ENCODE measurements around the gene SDHC. TPM values are rescaled to one million over a fixed set of nuclear protein-coding genes. Genes with fewer than 3 reads are reported as not detected.

Gene SDHC, protein sequence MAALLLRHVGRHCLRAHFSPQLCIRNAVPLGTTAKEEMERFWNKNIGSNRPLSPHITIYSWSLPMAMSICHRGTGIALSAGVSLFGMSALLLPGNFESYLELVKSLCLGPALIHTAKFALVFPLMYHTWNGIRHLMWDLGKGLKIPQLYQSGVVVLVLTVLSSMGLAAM
- total RNA-seq (2014; rRNA removed; shearing (Covaris generic)) (84.4 and 126 TPM in 2 replicates), polyA plus RNA-seq (2016; fragmentation: Nextera tagmentation; extraction: Ambion mirVana) (107 and 141 TPM in 2 replicates)
- long read RNA-seq, full-length matches to known transcripts, result 13 of 16 reads
- long read RNA-seq, partial matches to known transcripts, result 2 of 16 reads
- long read RNA-seq, other reads (novel, unspliced or antisense), result 1 of 16 reads

DNA sequence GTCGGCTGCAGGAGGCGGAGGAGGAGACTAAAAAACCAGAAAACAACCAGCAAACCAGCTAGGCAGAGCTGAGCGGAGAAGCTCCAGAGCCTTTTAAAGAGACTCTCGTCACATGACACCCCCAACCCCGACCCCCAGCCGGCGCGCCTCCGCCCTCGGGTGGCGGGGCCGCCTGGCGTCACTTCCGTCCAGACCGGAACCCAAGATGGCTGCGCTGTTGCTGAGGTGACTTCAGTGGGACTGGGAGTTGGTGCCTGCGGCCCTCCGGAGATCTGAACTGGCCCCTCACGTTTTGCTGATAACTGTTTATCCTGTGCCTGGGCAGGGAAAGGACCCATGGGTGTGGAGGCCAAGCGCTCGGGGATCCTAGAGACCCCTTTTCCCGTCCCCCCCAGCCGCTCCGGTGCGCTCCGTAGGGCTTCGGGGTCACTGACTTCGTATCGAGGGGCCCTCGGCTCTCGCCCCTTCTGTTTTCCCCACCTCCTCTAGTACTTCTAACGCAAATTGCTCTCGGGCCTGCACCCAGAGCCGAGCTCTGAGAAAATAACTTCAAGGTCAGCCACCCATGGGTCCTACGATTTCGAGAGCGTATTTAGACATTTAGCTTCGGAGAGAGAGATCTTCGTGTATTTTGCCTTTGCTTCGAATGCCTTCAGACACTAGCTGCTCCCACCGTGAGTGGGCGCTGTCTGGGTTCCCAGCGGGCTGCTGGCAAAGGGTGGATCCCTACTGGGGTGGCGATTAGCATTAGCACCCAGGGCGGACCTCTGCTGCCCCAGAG is at the start of gene SDHC:
Gene SDHC, plus strand, starts transcription at position 181 of the 781 bp plus-strand sequence. Its CDS starts 25 bp downstream, at position 206.
- Histone ChIP-seq H3K4me2 (peak within 1 kb of the TSS; percentile 89), H3K27ac (ENCODE audit: low read depth) (peak within 1 kb of the TSS; percentile 99), H3K9me2 (ENCODE audit: insufficient read depth) (0 out of 2 replicates have a peak, but pooled peaks cover 3% of the 10 kb centered on the region), H3K4me1 (ENCODE audit: insufficient read depth) (peaks cover 30% of the 10 kb centered on the region), H3F3A (replicated peaks; ENCODE audit: low read depth) (0 out of 2 replicates have a peak, but pooled peaks cover 4% of the 10 kb centered on the region), H3K79me2 (replicated peaks; ENCODE audit: insufficient read depth) (peaks cover 36% of the 10 kb centered on the region), H3K36me3 (ENCODE audit: insufficient read depth) (no peaks in the 10 kb centered on the region), H3K4me3 (peak within 1 kb of the TSS; percentile 91), H2AFZ (peak within 1 kb of the TSS; percentile 77), H4K20me1 (replicated peaks; ENCODE audit: insufficient read depth) (peaks cover 5% of the 10 kb centered on the region; the same call in 1 of the 2 replicates), H3K27me3 (ENCODE audit: insufficient read depth) (no peaks in the 10 kb centered on the region)
- H3K36me3 Mint-ChIP-seq (ENCODE audit: low read depth), result no peaks in the 10 kb centered on the region
- ATAC-seq (peak; percentile 96), DNase-seq (ENCODE audit: low spot score) (peak; percentile 96)
- H3K9me3 Mint-ChIP-seq, result no peaks in the 10 kb centered on the region
- peak within 1 kb of the TSS; percentile 98 for H3K27ac Mint-ChIP-seq
- TF ChIP-seq POLR2AphosphoS5 (IDR thresholded peaks at IDR 0.05; ENCODE audit: low read depth), result peak; percentile 95; the same call in 1 of the 2 replicates
- TF ChIP-seq, protein P1, sequence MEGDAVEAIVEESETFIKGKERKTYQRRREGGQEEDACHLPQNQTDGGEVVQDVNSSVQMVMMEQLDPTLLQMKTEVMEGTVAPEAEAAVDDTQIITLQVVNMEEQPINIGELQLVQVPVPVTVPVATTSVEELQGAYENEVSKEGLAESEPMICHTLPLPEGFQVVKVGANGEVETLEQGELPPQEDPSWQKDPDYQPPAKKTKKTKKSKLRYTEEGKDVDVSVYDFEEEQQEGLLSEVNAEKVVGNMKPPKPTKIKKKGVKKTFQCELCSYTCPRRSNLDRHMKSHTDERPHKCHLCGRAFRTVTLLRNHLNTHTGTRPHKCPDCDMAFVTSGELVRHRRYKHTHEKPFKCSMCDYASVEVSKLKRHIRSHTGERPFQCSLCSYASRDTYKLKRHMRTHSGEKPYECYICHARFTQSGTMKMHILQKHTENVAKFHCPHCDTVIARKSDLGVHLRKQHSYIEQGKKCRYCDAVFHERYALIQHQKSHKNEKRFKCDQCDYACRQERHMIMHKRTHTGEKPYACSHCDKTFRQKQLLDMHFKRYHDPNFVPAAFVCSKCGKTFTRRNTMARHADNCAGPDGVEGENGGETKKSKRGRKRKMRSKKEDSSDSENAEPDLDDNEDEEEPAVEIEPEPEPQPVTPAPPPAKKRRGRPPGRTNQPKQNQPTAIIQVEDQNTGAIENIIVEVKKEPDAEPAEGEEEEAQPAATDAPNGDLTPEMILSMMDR (conservative IDR thresholded peaks at IDR 0.05; ENCODE audit: low read depth in 2 of 2), result peak; percentile 42 to 54
- peak; percentile 93 for TF ChIP-seq CREB1 (CRISPR knock-in tag; IDR thresholded peaks at IDR 0.05; ENCODE audit: low read depth)
- no peak for TF ChIP-seq EZH2phosphoT487 (IDR thresholded peaks at IDR 0.05; ENCODE audit: unreplicated experiment)
- peaks cover 30% of the 10 kb centered on the region for H3K4me1 Mint-ChIP-seq
- H3K27me3 Mint-ChIP-seq (ENCODE audit: insufficient read depth, low read depth, poor library complexity), result peaks cover 12% of the 10 kb centered on the region
- peak within 1 kb of the TSS; percentile 98 for H3K4me3 Mint-ChIP-seq

DNA sequence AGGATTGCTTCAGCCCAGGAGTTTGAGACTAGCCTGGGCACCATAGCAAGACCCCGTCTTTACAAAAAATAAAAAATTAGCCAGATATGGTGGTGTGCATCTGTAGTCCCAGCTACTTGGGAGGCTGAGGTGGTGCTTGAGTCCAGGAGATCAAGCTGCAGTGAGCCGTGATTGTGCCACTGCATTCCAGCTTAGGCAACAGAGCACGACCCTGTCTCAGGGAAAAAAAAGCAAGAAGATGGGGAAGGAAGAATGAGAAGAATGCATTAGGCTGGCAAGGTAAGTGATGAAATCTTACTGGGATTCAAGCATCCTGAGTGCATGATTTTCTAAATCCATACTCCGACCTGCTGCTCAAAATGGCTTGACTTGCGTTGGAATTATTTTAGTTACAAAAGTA is 48.9 kb upstream of the SDHC start:
- no peaks in the 10 kb centered on the region for H3K79me2 ChIP-seq (replicated peaks; ENCODE audit: insufficient read depth)
- H3K4me1 Mint-ChIP-seq, result peaks cover 23% of the 10 kb centered on the region
- no peak overlapping the region for H3K4me2 ChIP-seq
- H3K9me2 ChIP-seq (ENCODE audit: insufficient read depth), result no peaks in the 10 kb centered on the region
- H4K20me1 ChIP-seq (replicated peaks; ENCODE audit: insufficient read depth), result no peaks in the 10 kb centered on the region
- no peak overlapping the region for H3K4me3 Mint-ChIP-seq
- H3K27me3 ChIP-seq (ENCODE audit: insufficient read depth), result peaks cover 12% of the 10 kb centered on the region
- no peak for DNase-seq (ENCODE audit: low spot score)
- H3K27me3 Mint-ChIP-seq (ENCODE audit: insufficient read depth, low read depth, poor library complexity), result peaks cover 10% of the 10 kb centered on the region
- H3K9me3 Mint-ChIP-seq, result no peaks in the 10 kb centered on the region
- H3K4me1 ChIP-seq (ENCODE audit: insufficient read depth), result peaks cover 23% of the 10 kb centered on the region
- ATAC-seq, result no peak
- H3K4me3 ChIP-seq, result no peak overlapping the region
- no peaks in the 10 kb centered on the region for H3K36me3 ChIP-seq (ENCODE audit: insufficient read depth)
- H3K27ac ChIP-seq (ENCODE audit: low read depth), result no peak overlapping the region
- H2AFZ ChIP-seq, result no peak overlapping the region
- 0 out of 2 replicates have a peak, but pooled peaks cover 3% of the 10 kb centered on the region for H3F3A ChIP-seq (replicated peaks; ENCODE audit: low read depth)
- H3K27ac Mint-ChIP-seq, result no peak overlapping the region
- no peaks in the 10 kb centered on the region for H3K36me3 Mint-ChIP-seq (ENCODE audit: low read depth)
- TF ChIP-seq POLR2AphosphoS5 (IDR thresholded peaks at IDR 0.05; ENCODE audit: low read depth), result no peak
- TF ChIP-seq, protein P1 (conservative IDR thresholded peaks at IDR 0.05; ENCODE audit: low read depth in 2 of 2), result no peak
- TF ChIP-seq ZNF114 (CRISPR knock-in tag; IDR thresholded peaks at IDR 0.05), result no peak
- TF ChIP-seq EZH2 (IDR thresholded peaks at IDR 0.05; ENCODE audit: low read depth, unreplicated experiment), result no peak
- TF ChIP-seq JUNB (IDR thresholded peaks at IDR 0.05; ENCODE audit: unreplicated experiment), result no peak
- TF ChIP-seq, protein P2, sequence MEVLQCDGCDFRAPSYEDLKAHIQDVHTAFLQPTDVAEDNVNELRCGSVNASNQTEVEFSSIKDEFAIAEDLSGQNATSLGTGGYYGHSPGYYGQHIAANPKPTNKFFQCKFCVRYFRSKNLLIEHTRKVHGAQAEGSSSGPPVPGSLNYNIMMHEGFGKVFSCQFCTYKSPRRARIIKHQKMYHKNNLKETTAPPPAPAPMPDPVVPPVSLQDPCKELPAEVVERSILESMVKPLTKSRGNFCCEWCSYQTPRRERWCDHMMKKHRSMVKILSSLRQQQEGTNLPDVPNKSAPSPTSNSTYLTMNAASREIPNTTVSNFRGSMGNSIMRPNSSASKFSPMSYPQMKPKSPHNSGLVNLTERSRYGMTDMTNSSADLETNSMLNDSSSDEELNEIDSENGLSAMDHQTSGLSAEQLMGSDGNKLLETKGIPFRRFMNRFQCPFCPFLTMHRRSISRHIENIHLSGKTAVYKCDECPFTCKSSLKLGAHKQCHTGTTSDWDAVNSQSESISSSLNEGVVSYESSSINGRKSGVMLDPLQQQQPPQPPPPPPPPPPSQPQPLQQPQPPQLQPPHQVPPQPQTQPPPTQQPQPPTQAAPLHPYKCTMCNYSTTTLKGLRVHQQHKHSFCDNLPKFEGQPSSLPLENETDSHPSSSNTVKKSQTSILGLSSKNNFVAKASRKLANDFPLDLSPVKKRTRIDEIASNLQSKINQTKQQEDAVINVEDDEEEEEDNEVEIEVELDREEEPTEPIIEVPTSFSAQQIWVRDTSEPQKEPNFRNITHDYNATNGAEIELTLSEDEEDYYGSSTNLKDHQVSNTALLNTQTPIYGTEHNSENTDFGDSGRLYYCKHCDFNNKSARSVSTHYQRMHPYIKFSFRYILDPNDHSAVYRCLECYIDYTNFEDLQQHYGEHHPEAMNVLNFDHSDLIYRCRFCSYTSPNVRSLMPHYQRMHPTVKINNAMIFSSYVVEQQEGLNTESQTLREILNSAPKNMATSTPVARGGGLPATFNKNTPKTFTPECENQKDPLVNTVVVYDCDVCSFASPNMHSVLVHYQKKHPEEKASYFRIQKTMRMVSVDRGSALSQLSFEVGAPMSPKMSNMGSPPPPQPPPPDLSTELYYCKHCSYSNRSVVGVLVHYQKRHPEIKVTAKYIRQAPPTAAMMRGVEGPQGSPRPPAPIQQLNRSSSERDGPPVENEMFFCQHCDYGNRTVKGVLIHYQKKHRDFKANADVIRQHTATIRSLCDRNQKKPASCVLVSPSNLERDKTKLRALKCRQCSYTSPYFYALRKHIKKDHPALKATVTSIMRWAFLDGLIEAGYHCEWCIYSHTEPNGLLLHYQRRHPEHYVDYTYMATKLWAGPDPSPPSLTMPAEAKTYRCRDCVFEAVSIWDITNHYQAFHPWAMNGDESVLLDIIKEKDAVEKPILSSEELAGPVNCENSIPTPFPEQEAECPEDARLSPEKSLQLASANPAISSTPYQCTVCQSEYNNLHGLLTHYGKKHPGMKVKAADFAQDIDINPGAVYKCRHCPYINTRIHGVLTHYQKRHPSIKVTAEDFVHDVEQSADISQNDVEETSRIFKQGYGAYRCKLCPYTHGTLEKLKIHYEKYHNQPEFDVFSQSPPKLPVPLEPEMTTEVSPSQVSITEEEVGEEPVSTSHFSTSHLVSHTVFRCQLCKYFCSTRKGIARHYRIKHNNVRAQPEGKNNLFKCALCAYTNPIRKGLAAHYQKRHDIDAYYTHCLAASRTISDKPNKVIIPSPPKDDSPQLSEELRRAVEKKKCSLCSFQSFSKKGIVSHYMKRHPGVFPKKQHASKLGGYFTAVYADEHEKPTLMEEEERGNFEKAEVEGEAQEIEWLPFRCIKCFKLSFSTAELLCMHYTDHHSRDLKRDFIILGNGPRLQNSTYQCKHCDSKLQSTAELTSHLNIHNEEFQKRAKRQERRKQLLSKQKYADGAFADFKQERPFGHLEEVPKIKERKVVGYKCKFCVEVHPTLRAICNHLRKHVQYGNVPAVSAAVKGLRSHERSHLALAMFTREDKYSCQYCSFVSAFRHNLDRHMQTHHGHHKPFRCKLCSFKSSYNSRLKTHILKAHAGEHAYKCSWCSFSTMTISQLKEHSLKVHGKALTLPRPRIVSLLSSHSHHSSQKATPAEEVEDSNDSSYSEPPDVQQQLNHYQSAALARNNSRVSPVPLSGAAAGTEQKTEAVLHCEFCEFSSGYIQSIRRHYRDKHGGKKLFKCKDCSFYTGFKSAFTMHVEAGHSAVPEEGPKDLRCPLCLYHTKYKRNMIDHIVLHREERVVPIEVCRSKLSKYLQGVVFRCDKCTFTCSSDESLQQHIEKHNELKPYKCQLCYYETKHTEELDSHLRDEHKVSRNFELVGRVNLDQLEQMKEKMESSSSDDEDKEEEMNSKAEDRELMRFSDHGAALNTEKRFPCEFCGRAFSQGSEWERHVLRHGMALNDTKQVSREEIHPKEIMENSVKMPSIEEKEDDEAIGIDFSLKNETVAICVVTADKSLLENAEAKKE (CRISPR knock-in tag; IDR thresholded peaks at IDR 0.05), result no peak

All from GM23338 (cell line).